IPS-NIHi7 (cell line): Measurements from ENCODE around the gene TCN2.
A peak's percentile ranks its signal among the peaks of the same experiment; 100 is the strongest.
"Not testable (repeated sequence)": the region's sequence is repeated elsewhere in the genome, so short reads cannot be mapped to it uniquely, and the experiment has no call there.

Experiments
- DNase-seq: peaks from one replicate; pipeline ENCODE4 v3.0.0; 2012; ENCODE audit warnings: mixed read lengths; ENCODE audit errors: extremely low spot score

The TCN2 gene

DNA sequence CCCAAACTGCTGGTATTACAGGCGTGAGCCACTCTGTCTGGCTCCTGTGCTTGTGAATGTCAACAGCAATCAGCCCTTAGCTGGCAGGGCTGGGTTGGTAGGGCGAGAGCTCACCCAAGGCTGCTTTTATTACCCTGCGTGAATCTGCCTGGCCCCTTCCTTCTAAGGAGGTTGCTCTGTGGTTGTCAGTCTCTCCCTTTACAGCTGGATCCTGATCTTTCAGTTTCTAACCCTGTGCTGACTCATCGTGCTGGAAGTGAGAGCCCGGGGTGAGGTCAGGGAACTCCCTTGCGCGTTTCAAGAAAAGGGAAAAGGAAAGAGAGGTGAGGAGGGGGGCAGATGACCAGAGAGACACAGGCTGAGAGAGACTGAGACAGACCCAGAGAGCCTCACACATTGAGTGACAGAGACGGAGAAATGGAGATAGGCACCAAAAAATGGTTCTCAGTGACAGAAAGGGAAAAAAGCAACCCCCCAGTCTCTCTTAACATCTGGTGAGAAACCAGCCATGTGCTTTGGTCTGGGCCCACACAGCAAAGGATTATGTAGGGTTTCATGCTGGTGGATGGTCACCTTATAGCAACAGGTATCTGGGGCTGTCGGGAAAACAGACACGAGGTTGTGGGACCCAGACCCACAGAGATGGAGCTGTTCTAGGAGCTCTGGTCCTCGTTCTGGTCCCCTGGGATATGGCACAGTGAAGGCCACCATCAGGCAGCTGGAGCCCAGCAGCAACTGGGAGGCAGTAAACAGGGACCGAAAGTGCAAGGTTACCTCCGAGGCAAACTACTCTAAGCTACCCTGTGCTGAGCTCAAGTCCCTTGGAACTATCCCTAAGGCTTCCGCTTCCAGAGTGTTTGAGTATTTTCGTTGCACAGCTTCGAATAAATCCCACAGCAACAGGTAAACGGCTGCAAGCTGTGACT lies 2.5 kb downstream of the TCN2 start:
- DNase-seq = peak; percentile 65

DNA sequence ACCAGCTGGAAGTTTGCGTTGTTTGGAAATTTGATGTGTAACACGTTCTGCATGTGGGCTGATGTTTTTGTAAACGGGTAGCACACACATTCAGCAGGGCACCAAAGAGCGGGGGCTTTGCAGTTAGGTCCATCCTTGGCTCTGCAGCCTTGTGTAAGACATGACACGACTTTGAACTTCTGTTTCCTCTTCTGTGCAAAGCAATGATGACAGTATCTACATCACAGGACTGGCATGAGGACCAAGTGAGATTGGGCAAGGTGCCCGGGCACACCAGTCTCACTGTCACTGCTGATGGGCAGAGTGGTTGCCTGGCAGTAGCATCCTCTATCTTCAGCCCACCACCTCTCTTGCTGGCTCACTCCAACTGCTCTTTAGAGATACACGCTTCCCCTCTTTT lies 3.3 kb downstream of the TCN2 start:
- DNase-seq = no peak

DNA sequence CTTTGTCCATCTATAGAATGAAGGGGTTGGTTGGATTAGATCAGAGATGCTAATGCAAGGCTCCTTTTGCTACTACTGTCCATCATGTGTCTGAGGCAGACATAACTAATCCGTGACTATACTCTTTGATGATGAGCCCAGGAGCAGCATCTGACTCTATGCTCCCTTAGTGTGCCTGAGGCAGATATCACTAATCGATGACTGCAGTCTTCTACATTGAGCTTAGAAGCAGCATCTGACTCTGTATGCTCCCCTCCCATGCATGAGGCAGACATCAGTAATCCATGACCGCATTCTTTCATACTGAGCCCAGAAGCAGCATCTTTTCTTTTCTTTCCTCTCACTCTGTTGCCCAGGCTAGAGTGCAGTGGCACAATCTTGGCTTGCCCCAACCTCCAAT lies 4.2 kb downstream of the TCN2 start:
- no peak for DNase-seq

DNA sequence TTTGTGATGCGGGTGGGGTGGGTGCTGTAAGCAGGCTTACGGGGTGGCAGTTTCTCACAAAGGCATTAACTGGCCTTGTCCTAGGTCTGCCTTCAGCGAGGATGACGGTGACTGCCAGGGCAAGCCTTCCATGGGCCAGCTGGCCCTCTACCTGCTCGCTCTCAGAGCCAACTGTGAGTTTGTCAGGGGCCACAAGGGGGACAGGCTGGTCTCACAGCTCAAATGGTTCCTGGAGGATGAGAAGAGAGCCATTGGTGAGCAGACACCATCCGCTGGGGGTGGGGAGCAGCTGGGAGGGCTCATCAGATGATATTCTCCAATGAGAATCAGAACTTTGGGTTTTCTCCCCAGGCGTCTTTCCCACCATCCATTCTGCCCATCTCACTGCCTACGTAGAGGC lies 5.8 kb downstream of the TCN2 start:
- no peak for DNase-seq

DNA sequence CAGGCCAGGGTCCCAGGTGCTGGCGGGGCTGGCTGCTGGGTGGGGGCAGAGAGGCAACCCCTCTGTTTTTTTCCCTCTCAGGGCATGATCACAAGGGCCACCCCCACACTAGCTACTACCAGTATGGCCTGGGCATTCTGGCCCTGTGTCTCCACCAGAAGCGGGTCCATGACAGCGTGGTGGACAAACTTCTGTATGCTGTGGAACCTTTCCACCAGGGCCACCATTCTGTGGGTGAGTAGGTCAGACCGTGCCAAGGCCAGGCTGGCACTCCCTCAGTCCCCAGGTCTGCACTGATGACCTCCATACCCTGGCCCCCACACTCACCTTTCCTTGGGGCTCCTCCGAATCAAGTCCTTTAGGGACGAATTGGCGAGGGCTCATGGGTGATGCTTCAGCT lies 7.3 kb downstream of the TCN2 start:
- DNase-seq = no peak

DNA sequence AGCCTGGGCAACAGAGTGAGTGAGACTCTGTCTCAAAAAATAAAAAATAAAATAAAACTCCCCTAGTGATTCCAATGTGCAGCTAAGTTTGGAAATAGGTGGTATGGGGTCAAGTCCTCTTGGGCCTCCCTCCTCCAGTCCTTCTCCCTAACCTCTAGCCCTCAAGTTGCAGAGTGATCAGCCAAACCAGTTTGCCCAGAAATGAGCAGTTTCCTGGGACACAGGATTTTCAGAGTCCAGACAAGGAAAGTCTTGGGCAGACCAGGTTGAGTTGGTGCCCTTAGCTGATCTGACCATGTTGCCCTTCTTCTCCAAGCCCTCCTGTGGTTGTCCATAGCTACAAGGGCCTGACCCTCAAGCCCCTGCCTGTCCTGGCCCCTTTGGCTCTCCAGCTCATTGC lies 7.9 kb downstream of the TCN2 start:
- DNase-seq = no peak

DNA sequence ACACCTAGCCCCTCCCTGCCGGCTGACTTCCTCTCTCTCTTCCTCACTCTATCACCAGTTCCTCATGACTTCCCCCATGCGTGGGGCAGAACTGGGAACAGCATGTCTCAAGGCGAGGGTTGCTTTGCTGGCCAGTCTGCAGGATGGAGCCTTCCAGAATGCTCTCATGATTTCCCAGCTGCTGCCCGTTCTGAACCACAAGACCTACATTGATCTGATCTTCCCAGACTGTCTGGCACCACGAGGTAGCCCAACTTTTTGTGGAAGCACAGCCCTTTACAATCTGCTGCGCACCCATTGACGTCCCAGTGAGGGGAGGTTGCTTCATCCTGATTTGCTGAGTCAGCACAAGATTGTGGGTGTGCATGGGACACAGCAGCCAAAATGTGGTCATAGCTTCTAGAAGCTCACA lies 8.6 kb downstream of the TCN2 start:
- DNase-seq = no peak

DNA sequence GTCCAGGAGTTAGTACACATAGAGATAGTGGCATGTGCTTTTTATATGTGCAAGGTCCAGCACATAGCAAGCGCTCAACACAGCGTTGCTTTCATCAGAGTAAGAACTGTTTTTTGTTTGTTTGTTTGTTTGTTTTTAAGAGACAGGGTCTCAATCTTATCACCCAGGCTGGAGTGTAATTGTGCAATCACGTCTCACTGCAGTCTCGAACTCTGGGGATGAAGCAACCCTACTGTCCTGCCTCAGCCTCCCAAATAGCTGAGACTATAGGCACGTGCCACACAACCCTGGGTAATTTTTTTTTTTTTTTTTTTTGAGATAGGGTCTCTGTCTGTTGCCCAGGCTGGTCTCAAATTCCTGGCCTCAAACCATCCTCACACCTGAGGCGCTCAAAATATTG lies 10.8 kb downstream of the TCN2 start:
- no peak for DNase-seq

DNA sequence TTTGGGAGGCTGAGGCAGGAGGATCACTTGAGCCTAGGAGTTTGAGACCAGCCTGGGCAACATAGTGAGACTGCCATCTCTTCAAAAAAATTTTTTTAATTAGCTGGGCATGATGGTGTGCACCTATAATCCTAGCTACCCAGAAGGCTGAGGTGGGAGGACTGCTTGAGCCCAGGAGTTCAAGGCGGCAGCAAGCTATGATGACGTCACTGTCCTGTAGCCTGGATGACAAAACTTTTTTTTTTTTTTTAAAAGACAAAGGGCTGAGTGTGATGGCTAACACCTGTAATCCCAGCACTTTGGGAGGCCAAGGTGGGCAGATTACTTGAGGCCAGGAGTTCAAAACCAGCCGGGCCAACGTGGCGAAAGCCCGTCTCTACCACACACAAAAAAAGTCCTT lies 12.9 kb downstream of the TCN2 start:
- DNase-seq = not testable (repeated sequence)

DNA sequence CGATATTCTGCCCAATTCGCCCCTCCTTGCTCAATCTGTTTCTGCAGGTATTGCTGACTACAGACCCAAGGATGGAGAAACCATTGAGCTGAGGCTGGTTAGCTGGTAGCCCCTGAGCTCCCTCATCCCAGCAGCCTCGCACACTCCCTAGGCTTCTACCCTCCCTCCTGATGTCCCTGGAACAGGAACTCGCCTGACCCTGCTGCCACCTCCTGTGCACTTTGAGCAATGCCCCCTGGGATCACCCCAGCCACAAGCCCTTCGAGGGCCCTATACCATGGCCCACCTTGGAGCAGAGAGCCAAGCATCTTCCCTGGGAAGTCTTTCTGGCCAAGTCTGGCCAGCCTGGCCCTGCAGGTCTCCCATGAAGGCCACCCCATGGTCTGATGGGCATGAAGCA lies 19.4 kb downstream of the TCN2 start:
- DNase-seq = no peak

DNA sequence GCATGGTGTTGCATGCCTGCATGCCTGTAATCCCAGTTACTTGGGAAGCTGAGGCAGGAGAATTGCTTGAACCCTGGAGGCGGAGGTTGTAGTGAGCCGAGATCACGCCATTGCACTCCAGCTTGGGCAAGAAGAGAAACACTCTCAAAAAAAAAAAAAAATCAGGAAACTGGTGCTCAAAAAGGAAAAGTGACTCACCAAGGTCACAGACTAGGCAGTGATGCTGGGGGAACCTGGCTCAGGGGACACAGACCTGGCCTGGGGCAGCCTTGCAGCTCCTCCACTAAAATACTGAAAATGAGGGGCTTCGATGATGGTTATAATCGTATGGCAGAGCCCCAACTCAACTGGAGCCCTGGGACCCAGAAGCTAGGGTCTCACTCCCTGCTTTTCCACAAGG lies 20.5 kb downstream of the TCN2 start:
- DNase-seq = no peak

DNA sequence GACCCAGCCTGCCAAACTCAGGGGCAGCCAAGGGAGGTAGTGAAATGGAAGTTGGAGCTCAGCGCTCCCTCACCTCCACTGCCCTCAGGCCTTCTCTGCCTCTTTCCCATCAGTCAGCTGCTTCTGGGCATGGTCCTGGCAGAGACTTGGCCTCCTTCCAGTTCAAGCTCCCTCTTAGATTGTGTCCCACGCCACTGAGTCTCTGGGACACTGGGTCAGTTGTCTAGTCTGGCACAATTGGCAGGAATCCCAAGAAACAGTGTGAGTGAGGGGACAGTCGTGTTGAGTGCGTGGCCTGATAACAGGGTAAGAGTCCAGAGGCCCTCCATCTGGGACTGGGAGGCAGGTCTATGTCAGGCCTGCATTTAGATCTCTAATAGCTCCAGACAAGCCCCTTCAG lies 21.5 kb downstream of the TCN2 start:
- DNase-seq = no peak

DNA sequence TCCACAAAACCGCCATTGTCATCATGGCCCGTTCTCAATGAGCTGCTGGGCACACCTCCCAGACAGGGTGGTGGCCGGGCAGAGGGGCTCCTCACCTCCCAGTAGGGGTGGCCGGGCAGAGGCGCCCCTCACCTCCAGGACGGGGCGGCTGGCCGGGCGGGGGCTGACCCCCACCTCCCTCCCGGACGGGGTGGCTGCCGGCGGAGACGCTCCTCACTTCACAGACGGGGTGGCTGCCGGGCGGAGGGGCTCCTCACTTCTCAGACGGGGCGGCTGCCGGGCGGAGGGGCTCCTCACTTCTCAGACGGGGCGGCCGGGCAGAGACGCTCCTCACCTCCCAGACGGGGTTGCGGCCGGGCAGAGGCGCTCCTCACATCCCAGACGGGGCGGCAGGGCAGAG lies 24.5 kb downstream of the TCN2 start:
- not testable (repeated sequence) for DNase-seq

DNA sequence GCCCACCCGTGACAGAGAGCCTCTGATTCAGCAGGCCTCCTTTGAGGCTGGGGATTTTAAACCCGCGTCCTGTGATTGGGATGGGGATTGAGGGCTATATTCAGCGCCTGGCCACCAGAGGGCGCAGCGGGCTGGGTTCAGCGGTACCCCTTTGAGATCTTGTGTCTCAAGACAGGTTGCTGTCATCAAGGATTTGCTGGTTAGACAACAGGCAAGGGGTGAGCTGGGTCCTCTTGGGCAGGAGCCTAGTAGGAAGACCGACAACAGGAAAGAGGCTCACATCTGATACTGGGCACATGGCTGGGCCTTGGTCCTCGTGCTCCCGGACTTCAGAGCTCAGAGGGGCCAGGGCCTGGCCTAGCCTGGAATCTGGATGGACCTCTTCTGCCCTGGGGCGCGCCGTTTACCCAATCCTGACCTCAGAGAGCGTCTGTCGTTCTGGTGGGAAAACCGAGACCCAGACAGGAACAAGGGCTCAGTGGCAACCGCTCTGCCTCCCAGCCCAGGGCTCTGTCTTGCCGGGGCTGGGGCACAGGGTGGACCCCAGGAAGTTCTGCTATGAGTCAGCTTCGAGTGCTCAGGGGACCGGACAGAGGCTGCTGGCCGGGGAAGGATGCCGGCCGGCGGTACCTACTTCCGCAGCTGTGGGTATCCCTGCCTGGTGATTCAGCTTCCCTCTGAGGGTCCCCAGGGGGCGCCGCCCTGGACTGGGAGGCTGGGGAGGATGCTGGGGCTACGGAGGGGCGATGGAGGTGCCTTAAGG lies 27.7 kb downstream of the TCN2 start:
- peak; percentile 94 for DNase-seq

DNA sequence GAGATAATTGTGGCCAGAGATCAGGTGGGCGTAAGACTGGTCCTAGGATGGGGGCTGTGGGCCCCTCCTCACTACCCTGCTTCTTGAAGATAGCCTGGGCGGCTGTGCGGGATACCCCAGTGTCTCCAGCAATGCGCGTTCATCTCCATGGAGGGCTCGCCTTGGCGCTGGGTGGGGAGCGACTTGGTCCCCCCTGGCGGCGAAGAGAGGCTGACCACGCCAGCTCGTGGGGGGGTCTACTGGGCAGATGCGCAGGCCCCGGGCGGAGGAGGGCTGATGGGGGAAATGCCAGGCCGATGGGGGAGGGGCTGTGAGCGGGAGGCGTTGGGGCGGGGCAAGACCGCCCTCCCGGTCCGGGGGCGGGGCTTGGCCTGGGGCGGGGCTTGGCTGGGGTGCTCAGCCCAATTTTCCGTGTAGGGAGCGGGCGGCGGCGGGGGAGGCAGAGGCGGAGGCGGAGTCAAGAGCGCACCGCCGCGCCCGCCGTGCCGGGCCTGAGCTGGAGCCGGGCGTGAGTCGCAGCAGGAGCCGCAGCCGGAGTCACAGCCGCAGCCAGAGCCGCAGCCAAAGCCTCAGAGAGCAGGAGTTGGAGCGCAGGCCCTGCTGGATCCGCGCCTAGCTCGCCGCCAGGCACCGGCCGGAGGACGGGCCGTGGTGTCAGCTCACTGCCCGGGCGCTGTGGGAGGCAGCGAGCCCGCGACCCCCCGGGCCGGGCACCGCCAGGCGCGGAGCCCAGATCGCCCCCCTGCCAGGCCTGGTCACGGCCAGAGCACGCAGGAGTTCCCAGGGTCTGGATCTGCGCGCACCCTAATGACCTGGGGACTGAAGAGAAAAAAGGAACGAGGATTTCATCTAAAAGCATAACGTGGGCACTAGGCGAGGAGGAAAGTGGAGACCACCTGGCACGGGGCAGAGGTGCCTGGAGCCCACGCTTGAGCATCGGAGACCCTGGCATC lies 28.6 kb downstream of the TCN2 start, which contains the start of gene SLC35E4:
Gene SLC35E4 (plus strand): TSS at position 509 of the 953 bp plus-strand sequence. CDS start 670 bp downstream, outside the sequence.
- peak; percentile 96 for DNase-seq

DNA sequence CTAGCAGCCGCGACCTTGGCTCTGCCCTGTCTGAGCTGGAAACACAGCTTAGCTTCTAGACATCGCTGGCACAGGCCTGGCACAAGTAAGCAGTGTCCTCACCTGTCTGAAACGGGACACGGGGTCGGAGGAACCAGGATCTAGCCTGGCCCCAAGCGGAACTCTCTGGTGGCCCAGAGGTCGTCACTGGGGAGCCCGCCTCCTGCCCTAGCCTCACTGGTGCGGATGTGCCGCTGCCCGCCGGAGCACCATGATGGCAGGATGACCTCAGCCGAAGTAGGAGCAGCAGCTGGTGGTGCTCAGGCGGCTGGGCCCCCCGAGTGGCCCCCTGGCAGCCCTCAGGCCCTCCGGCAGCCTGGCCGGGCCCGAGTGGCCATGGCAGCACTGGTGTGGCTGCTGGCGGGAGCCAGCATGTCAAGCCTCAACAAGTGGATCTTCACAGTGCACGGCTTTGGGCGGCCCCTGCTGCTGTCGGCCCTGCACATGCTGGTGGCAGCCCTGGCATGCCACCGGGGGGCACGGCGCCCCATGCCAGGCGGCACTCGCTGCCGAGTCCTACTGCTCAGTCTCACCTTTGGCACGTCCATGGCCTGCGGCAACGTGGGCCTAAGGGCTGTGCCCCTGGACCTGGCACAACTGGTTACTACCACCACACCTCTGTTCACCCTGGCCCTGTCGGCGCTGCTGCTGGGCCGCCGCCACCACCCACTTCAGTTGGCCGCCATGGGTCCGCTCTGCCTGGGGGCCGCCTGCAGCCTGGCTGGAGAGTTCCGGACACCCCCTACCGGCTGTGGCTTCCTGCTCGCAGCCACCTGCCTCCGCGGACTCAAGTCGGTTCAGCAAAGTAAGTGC lies 29.5 kb downstream of the TCN2 start:
- no peak for DNase-seq

DNA sequence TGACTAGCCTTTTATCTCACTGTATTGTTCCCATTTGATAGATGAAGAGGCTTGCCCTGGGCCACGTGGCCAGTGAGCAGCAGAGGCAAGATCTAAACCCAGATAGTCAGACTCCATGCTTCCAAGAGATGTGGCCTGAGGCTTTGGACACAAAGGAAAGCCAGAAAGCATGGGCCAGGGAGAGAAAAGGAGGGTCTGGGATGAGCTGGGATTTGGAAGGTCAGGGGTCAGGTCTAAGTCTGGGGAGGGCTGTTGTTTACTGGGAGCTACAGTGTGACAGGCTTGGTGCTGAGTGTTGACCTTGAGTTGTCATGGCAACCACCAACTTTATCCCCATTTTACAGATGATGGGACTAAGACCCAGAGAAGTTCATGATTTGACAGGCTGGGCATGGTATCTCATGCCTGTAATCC lies 30.7 kb downstream of the TCN2 start:
- no peak for DNase-seq

DNA sequence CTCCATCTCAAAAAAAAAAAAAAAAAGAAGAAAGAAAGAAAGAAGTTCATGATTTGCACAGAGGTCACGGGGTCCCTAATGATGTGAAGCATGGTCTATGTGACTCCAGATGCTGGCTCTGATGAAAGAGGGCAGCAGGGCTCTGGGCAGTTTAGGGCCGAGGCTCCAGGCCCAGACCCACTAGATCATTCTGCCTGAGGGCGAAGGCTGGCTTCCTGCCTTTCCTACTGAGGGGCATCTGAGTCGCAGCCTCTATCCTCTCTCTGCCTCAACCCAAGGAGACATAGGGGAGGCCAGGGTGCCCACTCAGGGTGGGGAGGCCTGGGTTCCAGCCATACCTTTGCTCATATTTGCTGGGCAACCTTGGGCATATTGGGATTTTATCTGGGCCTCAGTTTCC lies 33.4 kb downstream of the TCN2 start:
- no peak for DNase-seq

DNA sequence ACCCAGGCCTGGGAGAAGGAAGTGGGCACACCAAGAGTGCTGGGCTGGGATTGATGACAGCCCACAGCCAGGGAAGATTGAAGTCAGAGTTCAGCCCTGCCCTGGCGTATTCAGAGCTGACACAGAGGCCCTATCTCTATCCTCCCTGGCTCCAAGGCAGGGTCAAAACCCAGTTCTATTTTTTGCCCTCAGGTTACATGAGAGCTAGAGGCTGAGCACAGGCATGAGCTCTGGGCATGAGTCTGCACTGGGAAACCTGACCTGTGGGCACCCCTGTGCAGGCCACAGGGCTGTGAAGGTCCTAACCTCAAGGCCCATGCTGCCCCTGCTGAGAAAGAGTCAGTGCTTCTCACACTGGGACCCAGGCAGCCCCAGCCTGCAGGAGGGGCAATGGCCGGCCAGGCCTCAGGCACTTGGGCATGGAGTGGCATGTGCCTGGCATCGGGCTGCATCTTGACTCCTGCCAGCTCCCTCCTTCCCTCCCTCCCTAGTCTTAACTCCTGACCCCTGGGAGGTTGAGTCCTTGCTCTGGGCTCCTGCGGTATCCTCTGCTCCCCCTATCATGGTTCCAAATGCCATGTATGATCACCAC lies 34.0 kb downstream of the TCN2 start:
- no peak for DNase-seq
